DMS53 (cell line): ENCODE data around the gene PCK1.

ENCODE experiments used
- DNase-seq: peaks from one replicate; lab custom pipeline; 2025; lab: John Stamatoyannopoulos, UW

PCK1 gene

GRCh38 chr20:57608516-57608915 lies 47.6 kb downstream of the PCK1 start:
- no peak for DNase-seq

DNA sequence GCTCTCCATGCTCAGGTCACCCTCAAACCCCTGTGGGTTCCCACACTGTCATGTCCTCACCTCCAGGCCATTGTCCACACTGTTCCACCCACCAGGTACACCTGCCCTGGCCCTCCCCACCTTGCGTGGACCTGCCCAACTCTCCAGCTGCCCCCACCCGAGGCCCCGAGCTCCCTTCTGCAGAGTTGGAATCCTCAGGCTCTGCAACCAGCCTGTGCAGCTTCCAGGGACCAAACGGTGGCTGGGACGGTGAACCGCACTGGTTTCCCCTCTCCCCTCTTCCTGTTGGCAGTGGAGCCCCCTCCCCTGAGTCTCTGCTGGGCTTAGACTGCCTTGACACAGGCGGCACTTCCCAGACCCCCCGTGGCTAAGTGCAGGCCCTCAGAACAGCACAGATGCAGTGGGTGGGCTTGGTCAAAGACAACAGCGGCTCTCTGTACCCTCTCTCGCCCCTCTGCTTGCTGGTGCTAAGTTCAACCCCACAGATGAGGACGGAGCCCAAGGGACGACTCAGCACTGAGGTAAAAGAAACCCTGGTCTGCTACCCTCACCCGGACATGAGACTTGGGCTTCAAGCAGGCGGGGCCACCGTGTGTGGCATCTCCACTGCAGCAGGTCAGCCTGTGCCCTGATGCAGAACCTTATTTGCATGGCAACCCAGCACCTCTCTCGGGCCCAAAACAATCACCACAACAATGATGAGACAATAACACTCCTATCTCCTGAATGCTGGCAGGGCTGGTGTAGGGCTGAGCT lies 48.4 kb downstream of the PCK1 start:
- no peak for DNase-seq

GRCh38 chr20:57609842-57610167 lies 48.9 kb downstream of the PCK1 start:
- no peak for DNase-seq

DNA sequence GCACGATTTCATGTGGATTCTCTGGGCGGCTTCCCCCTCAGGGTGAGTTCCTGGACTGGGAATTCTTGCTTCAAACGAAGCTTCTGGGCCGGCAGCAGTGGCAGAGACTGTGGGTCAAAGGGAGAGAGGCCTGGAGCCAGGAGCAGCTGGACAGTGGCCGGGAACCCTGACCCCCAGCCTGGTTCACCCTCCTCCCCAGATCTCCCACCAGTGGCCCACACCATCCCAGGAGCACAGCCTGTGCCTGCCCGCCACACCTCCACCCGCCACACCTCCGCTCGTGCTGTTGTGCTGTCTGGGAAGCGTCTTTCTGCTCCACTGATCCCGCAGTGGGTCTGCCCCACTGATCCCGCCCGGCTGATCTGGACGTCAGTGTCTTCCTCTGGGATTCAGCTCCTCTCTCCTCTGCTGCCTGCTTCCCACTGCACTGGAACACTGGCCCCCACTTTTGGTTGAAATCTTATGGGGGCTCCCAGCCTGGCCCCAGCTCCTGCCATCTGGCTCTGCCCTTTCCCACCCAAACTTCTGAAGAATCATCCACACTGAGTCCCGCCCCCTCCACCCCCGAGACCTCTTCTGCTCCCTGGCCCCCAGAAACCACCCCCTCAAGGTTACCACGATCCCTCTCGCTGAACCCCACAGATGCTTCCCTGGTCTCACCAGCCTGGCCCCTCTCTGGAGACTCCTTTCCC lies 49.5 kb downstream of the PCK1 start:
- DNase-seq, result no peak

- DNase-seq, result no peak
Observed at GRCh38 chr20:57611586-57612311, 50.8 kb downstream of the PCK1 start.

- DNase-seq, result no peak
Observed at GRCh38 chr20:57612436-57612835, 51.5 kb downstream of the PCK1 start.

- DNase-seq, result no peak
Observed at GRCh38 chr20:57612916-57613315, 52.0 kb downstream of the PCK1 start.

DNA sequence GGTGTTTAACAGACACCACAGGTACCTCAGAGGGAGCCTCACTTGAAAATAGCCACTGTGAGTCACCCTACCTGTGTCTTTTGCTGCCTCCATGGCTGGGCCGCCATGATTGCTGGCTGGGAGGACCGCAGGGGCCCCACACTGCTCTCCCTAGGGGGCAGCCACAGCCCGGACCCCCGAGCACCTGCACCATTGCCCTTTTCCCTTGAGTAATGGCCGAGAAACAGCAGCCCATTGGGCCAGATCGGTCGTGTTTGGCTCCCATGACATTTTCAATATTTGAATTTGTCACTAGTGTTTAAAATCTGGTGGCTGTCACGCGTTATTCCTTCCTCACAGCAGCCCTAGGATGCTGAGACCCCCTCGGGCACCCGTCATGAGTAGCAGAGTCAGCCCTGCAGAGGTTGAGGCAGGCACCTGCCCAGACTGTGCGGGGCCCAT lies 52.6 kb downstream of the PCK1 start:
- no peak for DNase-seq

DNA sequence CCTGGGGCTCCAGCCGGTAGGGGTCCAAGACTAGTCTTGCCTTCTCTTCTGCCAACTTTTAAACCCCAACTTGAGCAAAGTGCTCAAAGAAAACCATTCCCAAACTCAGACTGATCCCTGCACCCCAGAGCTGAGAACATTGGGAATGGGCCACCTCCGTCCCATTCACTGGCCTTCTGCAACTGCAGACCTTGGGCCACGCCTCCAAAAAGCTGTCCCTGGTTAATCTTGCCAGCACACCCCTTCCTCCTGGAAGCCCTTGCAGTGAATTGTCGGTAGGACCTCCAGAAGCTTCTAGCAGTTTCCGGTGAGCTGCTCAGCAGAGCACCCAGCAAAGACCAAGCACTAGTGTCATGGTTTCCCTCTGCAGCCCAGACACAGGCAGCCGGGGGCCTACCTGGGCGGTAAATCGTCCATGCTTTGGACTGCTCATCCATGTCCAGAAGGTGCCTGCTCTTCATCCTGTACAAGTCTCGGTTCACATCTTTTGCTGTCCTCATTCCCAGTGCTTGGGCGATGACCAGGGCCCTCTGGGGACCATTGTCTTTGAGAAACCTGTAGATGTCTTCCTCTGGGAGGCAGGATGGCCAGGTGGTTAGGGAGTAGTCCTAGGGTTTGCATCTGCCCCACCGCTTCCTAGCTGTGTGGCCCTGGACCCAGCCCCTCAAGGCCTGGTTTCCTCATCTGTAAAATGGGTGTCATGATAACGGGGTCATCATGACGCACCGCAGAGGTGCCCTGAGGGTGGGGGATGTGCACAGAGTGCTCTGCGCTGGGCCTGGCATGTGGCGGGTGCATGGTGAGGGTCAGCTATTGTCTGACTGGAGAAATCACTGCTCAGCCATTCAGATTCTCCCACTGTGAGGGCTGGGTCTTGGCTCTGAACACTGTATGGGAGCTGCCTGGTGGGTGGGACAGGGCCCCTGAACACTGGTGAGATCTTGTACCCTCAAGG lies 53.9 kb downstream of the PCK1 start:
- no peak for DNase-seq

DNA sequence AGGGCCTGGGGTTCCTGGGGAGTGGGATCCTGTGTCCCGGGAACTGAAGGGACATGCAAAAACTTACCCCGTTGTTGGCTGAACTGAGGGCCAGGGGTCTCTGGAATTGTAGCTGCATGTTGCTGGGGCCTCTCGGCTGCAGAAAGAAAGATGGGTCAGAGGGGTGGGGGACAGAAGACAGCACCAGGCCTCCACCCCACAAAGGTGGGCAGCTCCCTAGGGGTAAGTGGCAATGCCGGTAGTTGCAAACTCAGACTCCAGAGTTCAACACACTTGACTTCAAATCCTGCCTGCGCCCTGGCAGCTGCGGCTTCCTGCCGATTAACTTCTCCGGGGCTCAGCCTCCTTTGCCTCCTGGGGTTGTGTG lies 54.5 kb downstream of the PCK1 start:
- DNase-seq, result no peak

DNA sequence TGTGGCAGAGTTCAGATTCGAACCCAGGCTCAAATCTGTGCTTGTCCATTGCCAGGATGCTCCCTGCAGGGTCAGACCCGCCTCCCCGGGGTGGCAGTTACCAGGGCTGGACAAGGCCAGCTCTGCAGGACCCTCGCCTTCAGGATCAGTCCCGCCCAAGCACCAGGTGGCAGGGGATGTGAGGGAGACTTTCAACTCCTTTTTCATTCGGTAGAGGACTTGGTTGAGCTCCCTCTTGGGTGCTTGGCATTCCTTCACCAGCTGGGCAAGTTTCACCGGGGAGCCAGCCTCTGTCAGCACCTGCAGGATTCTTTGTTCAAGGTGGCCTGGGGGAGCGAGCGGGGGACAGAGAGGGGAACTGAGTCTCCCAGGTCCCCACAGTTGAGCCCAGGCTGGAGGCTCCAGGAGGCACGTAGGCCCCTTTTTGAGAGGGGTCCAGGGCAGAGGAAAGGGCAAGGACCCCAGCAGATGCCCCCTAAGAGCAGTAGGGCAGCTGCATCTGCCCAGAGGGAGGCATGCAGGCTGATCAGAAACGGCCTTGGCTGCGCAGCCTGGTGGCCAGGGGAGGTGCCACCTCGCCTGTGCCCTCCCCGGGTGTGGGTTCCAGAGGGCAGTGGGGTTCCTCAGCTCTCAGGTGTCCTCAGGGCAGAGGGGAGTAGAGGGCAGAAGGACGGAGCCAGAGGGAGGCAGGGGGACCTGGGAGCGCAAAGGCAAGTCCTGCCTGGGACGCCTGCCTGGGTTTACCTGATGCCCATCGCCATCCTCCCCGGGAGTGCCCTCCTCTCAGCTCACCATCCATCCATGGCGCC lies 55.4 kb downstream of the PCK1 start:
- DNase-seq, result no peak

DNA sequence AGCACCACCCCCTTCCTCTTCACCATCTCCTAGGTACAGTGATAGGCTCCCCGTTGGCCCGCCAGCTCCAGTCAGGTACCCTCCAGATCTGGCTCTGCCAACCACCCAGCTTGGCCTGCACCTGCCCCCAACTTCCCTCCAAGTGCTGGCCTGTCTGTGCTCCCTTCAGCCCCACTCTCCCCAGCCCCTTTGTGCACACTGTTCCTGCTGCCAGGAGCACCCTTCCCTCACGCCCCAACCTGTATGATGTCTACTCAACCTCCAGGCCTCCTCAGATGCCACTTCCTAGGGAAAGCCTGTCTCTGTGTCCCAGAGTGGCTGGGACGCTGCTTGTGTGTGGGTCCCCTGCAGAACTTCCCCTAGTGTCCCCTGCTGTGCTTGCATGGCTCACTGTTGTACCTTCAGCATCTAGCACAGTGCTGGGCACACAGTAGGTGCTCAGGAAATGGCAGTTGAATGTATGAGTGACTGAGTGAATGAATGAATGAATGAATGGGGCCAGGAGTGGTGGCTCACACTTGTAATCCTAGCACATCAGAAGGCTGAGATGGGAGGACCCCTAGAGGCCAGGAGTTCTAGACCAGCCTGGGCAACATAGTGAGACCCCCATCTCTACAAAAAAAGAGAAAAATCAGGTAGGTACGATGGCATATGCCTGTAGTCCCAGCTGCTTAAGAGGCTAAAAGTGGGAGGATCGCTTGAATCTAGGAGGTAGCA lies 56.3 kb downstream of the PCK1 start:
- DNase-seq, result no peak
